Sigmoid colon (tissue), 7 donors: ENCODE results near the gene ABCC1. TPM values are rescaled to one million over a fixed set of nuclear protein-coding genes. Genes with fewer than 3 reads are reported as not detected.

Experiments used
- DNase-seq: peaks from one replicate; pipeline ENCODE4 v3.0.0-alpha.2; 2019
- H3K27ac ChIP-seq, 4 donors: fragments of 200-600 bp; sonication (generic); one replicate each; pipeline ENCODE4 v1.5.1; 2016 to 2019; ENCODE audit warnings: mild to moderate bottlenecking in 1 of 4
- H3K27me3 ChIP-seq, 3 donors: fragments of 200-600 bp; sonication (generic); one replicate each; pipeline ENCODE4 v1.5.1; 2019; ENCODE audit warnings: mild to moderate bottlenecking in 1 of 3
- H3K36me3 ChIP-seq, 4 donors: fragments of 200-600 bp; sonication (generic); one replicate each; pipeline ENCODE4 v1.5.1; 2016 to 2019
- H3K4me1 ChIP-seq, 4 donors: fragments of 200-600 bp; sonication (generic); one replicate each; pipeline ENCODE4 v1.5.1; 2017 to 2019
- H3K4me3 ChIP-seq, 4 donors: fragments of 200-600 bp; sonication (generic); one replicate each; pipeline ENCODE4 v1.5.1; 2017 to 2019; ENCODE audit warnings: mild to moderate bottlenecking in 2 of 4, moderate library complexity in 1 of 4
- H3K9me3 ChIP-seq, 4 donors: fragments of 200-600 bp in 3 of 4; sonication (generic) in 3 of 4; one replicate each; pipeline versions ENCODE4 v1.5.1 to v1.6.1; 2013 to 2019
- CTCF ChIP-seq, 4 experiments: fragments of 450-650 bp in 3 of 4; fragments of 200-600 bp in 1 of 4; IDR thresholded peaks; one replicate each; pipeline ENCODE4 v1.5.1; 2016 to 2019; ENCODE audit warnings: antibody characterized with exemption in 4 of 4, mild to moderate bottlenecking in 3 of 4, moderate library complexity in 2 of 4
- EP300 ChIP-seq, 4 donors: sonication (generic); formaldehyde crosslinking; IDR thresholded peaks; one replicate each; pipeline ENCODE4 v1.6.1; 2017; ENCODE audit warnings: antibody characterized with exemption in 4 of 4
- POLR2A ChIP-seq, 2 donors: fragments of 450-650 bp; IDR thresholded peaks; one replicate each; pipeline ENCODE4 v1.6.1; 2016; ENCODE audit warnings: antibody characterized with exemption in 2 of 2, mild to moderate bottlenecking in 2 of 2, moderate library complexity in 2 of 2
- POLR2AphosphoS5 ChIP-seq, 4 donors: sonication (generic); formaldehyde crosslinking; IDR thresholded peaks; one replicate each; pipeline ENCODE4 v1.6.1; 2017; ENCODE audit warnings: antibody characterized with exemption in 4 of 4
- WGBS, 2 donors: extraction: QIAGEN DNeasy Blood & Tissue Kit; methylation state at CpG; one replicate each; pipeline ENCODE4 v1.1.7; 2013; 5-methylcytosine and 5-hydroxymethylcytosine counted together
- intact Hi-C: fragments of 100-400 bp; cut with DNase I; formaldehyde crosslinking; loops from one replicate; pipeline ENCODE4 v1.15.1; 2023
- polyA plus RNA-seq, 3 donors: library from polyadenylated mRNA; stranded (reverse); fragments of 200-250 nt; gene quantifications; one replicate each; pipeline ENCODE4 v1.2.3, GENCODE V29; 2013
- total RNA-seq, 4 donors: library from RNA; depleted of rRNA; stranded (reverse); fragments of >200 nt; gene quantifications; one replicate each; pipeline ENCODE4 v1.1.0, GENCODE V29; 2016
- donor health status: healthy with polysubstance abuse.
- donor health status: Bipolar disorder and iron deficiency.
- donor health status: healthy.

ABCC1 gene
- total and polyA plus RNA-seq, 7 donors, result 1.8 to 51.8 (median 22.5) TPM

- Histone ChIP-seq H3K4me1 (peaks cover 0 to 88% (median 74%) of the 10 kb centered on the region in 4 donors), H3K36me3 (peaks cover 0 to 30% (median 15%) of the 10 kb centered on the region in 4 donors), H3K27me3 (no peaks in the 10 kb centered on the region), H3K9me3 (no peaks in the 10 kb centered on the region), H3K27ac (peak overlapping the region; percentile 81 to 92 (median 86)), H3K4me3 (no peak overlapping the region)
- intact Hi-C loops, result no loop called here
- no peak for TF ChIP-seq CTCF (IDR thresholded peaks at IDR 0.05)
- no peak for TF ChIP-seq EP300 (IDR thresholded peaks at IDR 0.05)
- no peak for TF ChIP-seq POLR2A (IDR thresholded peaks at IDR 0.05)
- TF ChIP-seq POLR2AphosphoS5 (IDR thresholded peaks at IDR 0.05), result no peak
- 81 to 82% methylated on average over 9 of the region's 9 CpGs for WGBS, 2 donors
- no peak for DNase-seq
These were observed 143.7 kb downstream of the ABCC1 start for GRCh38 chr16:16092925-16093627.

- H3K27ac ChIP-seq, result peak overlapping the region; percentile 81 to 92 (median 86)
- H3K27me3 ChIP-seq, result no peaks in the 10 kb centered on the region
- H3K4me3 ChIP-seq, result no peak overlapping the region
- H3K4me1 ChIP-seq, result peaks cover 0 to 81% (median 68%) of the 10 kb centered on the region in 4 donors
- DNase-seq, result no peak
- TF ChIP-seq CTCF (IDR thresholded peaks at IDR 0.05) (no peak), POLR2AphosphoS5 (IDR thresholded peaks at IDR 0.05) (peak in 2 of 4 donors; percentile 17 to 52), EP300 (IDR thresholded peaks at IDR 0.05) (no peak)
- no peaks in the 10 kb centered on the region for H3K9me3 ChIP-seq
- intact Hi-C loops, result no loop called here
- WGBS, 2 donors, result 88 to 93% methylated on average over 11 of the region's 11 CpGs
- peaks cover 0 to 30% (median 14%) of the 10 kb centered on the region in 4 donors for H3K36me3 ChIP-seq
These were observed 144.4 kb downstream of the ABCC1 start for GRCh38 chr16:16093628-16094332.

- intact Hi-C loops, result no loop called here
- peaks cover 0 to 86% (median 72%) of the 10 kb centered on the region in 4 donors for H3K4me1 ChIP-seq
- TF ChIP-seq CTCF (IDR thresholded peaks at IDR 0.05) (no peak), POLR2AphosphoS5 (IDR thresholded peaks at IDR 0.05) (no peak), EP300 (IDR thresholded peaks at IDR 0.05) (no peak), POLR2A (IDR thresholded peaks at IDR 0.05) (no peak)
- H3K36me3 ChIP-seq, result peaks cover 0 to 15% (median 6%) of the 10 kb centered on the region in 4 donors
- DNase-seq, result no peak
- 86 to 90% methylated on average over 8 of the region's 8 CpGs for WGBS, 2 donors
- peak overlapping the region; percentile 81 to 92 (median 86) for H3K27ac ChIP-seq
- H3K27me3 ChIP-seq, result no peaks in the 10 kb centered on the region
- H3K9me3 ChIP-seq, result no peaks in the 10 kb centered on the region
- H3K4me3 ChIP-seq, result no peak overlapping the region
These were observed 146.2 kb downstream of the ABCC1 start for GRCh38 chr16:16095646-16096045.

- Histone ChIP-seq H3K27me3 (no peaks in the 10 kb centered on the region), H3K36me3 (peaks cover 0 to 8% (median 4%) of the 10 kb centered on the region in 4 donors), H3K4me3 (no peak overlapping the region), H3K9me3 (no peaks in the 10 kb centered on the region), H3K27ac (peak overlapping the region; percentile 81 to 92 (median 86)), H3K4me1 (peaks cover 0 to 86% (median 75%) of the 10 kb centered on the region in 4 donors)
- peak; percentile 92 for DNase-seq
- intact Hi-C loops, result no loop called here
- TF ChIP-seq EP300 (IDR thresholded peaks at IDR 0.05) (peak in 2 of 4 donors; percentile 76 to 83), POLR2AphosphoS5 (IDR thresholded peaks at IDR 0.05) (peak; percentile 23 to 73 (median 72)), POLR2A (IDR thresholded peaks at IDR 0.05) (no peak), CTCF (IDR thresholded peaks at IDR 0.05) (peak; percentile 29 to 47 (median 38))
- 31 to 49% methylated on average over 14 of the region's 14 CpGs for WGBS, 2 donors
These were observed 146.9 kb downstream of the ABCC1 start for GRCh38 chr16:16096121-16096857.
